Transverse colon (tissue), 4 donors: ENCODE data around the gene ZNF134.

ENCODE experiments used
- CTCF ChIP-seq, 5 experiments: fragments of 200-600 bp in 3 of 5; fragments of 450-650 bp in 2 of 5; sonication (generic) in 3 of 5; IDR thresholded peaks; 1 replicate in 2 of 5; 2 replicates in 3 of 5; pipeline ENCODE4 v1.5.1; 2016 to 2017; ENCODE audit warnings: antibody characterized with exemption in 5 of 5, inconsistent platforms in 3 of 5, mild to moderate bottlenecking in 2 of 5, moderate library complexity in 1 of 5
- EP300 ChIP-seq: sonication (generic); formaldehyde crosslinking; IDR thresholded peaks from one replicate; pipeline ENCODE4 v1.6.1; 2017; ENCODE audit warnings: antibody characterized with exemption, low read depth
- POLR2A ChIP-seq: fragments of 450-650 bp; IDR thresholded peaks from one replicate; pipeline ENCODE4 v1.6.1; 2016; ENCODE audit warnings: antibody characterized with exemption, mild to moderate bottlenecking, moderate library complexity
- POLR2AphosphoS5 ChIP-seq, 3 donors: sonication (generic); formaldehyde crosslinking; IDR thresholded peaks; one replicate each; pipeline ENCODE4 v1.6.1; 2016; ENCODE audit warnings: antibody characterized with exemption in 3 of 3

- TF ChIP-seq CTCF (IDR thresholded peaks at IDR 0.05) = no peak
- no peak for TF ChIP-seq POLR2A
- TF ChIP-seq POLR2AphosphoS5 (IDR thresholded peaks at IDR 0.05) = no peak
- TF ChIP-seq EP300 = no peak
These were observed 43.3 kb upstream of the ZNF134 start for GRCh38 chr19:57570707-57571106.
